Activated CD4-positive, alpha-beta T cell treated with anti-CD3 and anti-CD28 coated beads, Interleukin-2, amount 50 U/mL, for 1 hour (primary cell): Measurements from ENCODE around the gene BAK1.
"Not testable (repeated sequence)": the region's sequence is repeated elsewhere in the genome, so short reads cannot be mapped to it uniquely, and the experiment has no call there.

Experiments
- DNase-seq: peaks from one replicate; pipeline ENCODE4 v3.0.0-alpha.2; 2020

The BAK1 gene

GRCh38 chr6:33607784-33608161 is 27.7 kb upstream of the BAK1 start:
- DNase-seq, result peak; percentile 41

GRCh38 chr6:33607126-33607783 is 27.2 kb upstream of the BAK1 start:
- DNase-seq, result no peak

GRCh38 chr6:33606642-33607041 is 26.6 kb upstream of the BAK1 start:
- no peak for DNase-seq

GRCh38 chr6:33604941-33605854 is 25.1 kb upstream of the BAK1 start:
- no peak for DNase-seq

- DNase-seq, result no peak
Measured at GRCh38 chr6:33602180-33602579, 22.1 kb upstream of the BAK1 start.

- DNase-seq, result no peak
Measured at GRCh38 chr6:33600761-33601160, 20.7 kb upstream of the BAK1 start.

- DNase-seq, result no peak
Measured at GRCh38 chr6:33599413-33599938, 19.4 kb upstream of the BAK1 start.

- no peak for DNase-seq
Measured at GRCh38 chr6:33597551-33598322, 17.7 kb upstream of the BAK1 start.

GRCh38 chr6:33596894-33597293 is 16.8 kb upstream of the BAK1 start:
- not testable (repeated sequence) for DNase-seq

- no peak for DNase-seq
Measured at GRCh38 chr6:33595001-33595846, 15.1 kb upstream of the BAK1 start.

- no peak for DNase-seq
Measured at GRCh38 chr6:33593414-33593727, 13.3 kb upstream of the BAK1 start.

GRCh38 chr6:33592595-33593413 is 12.7 kb upstream of the BAK1 start:
- peak; percentile 53 for DNase-seq

- no peak for DNase-seq
Measured at GRCh38 chr6:33592280-33592594, 12.2 kb upstream of the BAK1 start.

- DNase-seq, result no peak
Measured at GRCh38 chr6:33591424-33592032, 11.5 kb upstream of the BAK1 start.

- no peak for DNase-seq
Measured at GRCh38 chr6:33590531-33591198, 10.6 kb upstream of the BAK1 start.

GRCh38 chr6:33589731-33590530 is 9.9 kb upstream of the BAK1 start:
- DNase-seq, result no peak

- DNase-seq, result no peak
Measured at GRCh38 chr6:33589392-33589730, 9.3 kb upstream of the BAK1 start.

GRCh38 chr6:33588894-33589293 is 8.8 kb upstream of the BAK1 start:
- DNase-seq, result no peak

GRCh38 chr6:33587529-33587928 is 7.5 kb upstream of the BAK1 start:
- DNase-seq, result no peak

GRCh38 chr6:33586108-33586640 is 6.1 kb upstream of the BAK1 start:
- no peak for DNase-seq
